IMR-90 (cell line): ENCODE measurements around the gene FNBP1. TPM values are rescaled to one million over a fixed set of nuclear protein-coding genes. Genes with fewer than 3 reads are reported as not detected.

Experiments
- ATAC-seq: fragments of 200-7000 bp; cut with Tn5 transposase; 2 replicates; pipeline ENCODE4 v1.9.1; 2020; ENCODE audit warnings: low read depth, mild to moderate bottlenecking, moderate library complexity
- BruUV-seq: library from RNA; stranded (reverse); fragments of 400-500 nt; replicated peaks from 2 replicates; lab custom pipeline; 2021; lab: Mats Ljungman, UMichigan
- CTCF ChIA-PET: fragments of 300-600 bp; formaldehyde crosslinking; extraction: SDS; loops from one replicate; lab custom pipeline; 2021; ENCODE audit warnings: antibody characterized with exemption; lab: Yijun Ruan, JAX
- POLR2A ChIA-PET: fragments of 300-600 bp; sonication (Branson Sonifier 250); formaldehyde crosslinking; loops from one replicate; lab custom pipeline; 2022; ENCODE audit warnings: antibody characterized with exemption; ENCODE audit not compliant: unreplicated experiment; lab: Charles Lee
- DNase-seq: peaks from one replicate; pipeline ENCODE4 v3.0.0; 2013
- H2AFZ ChIP-seq: replicated peaks from 2 replicates; pipeline ENCODE3; 2013; ENCODE audit warnings: low read length, mild to moderate bottlenecking; ENCODE audit not compliant: poor library complexity
- H2AK5ac ChIP-seq: 2 replicates; pipeline ENCODE4 v1.6.1; 2013; ENCODE audit warnings: low read depth, low read length, inconsistent platforms
- H2AK9ac ChIP-seq: replicated peaks from 2 replicates; pipeline ENCODE3; 2013; ENCODE audit warnings: mild to moderate bottlenecking, low read depth, low read length, moderate library complexity; ENCODE audit not compliant: poor library complexity
- H2BK120ac ChIP-seq: 2 replicates; pipeline ENCODE4 v1.6.1; 2013; ENCODE audit warnings: low read depth, low read length, inconsistent platforms
- H2BK15ac ChIP-seq: 3 replicates; pipeline ENCODE4 v1.6.1; 2013; ENCODE audit warnings: low read depth, low read length, inconsistent platforms
- H2BK20ac ChIP-seq: 2 replicates; pipeline ENCODE4 v1.6.1; 2013; ENCODE audit warnings: low read depth, mild to moderate bottlenecking, inconsistent platforms, low read length, moderate library complexity
- H2BK5ac ChIP-seq: 2 replicates; pipeline ENCODE4 v1.6.1; 2013; ENCODE audit warnings: mild to moderate bottlenecking, low read depth, low read length, inconsistent platforms; ENCODE audit not compliant: poor library complexity, severe bottlenecking
- H3K14ac ChIP-seq: replicated peaks from 2 replicates; pipeline ENCODE4 v1.6.1; 2013; ENCODE audit warnings: low read depth, low read length, inconsistent platforms
- H3K18ac ChIP-seq: 2 replicates; pipeline ENCODE4 v1.6.1; 2013; ENCODE audit warnings: low read depth, low read length, control low read depth
- H3K23ac ChIP-seq: 2 replicates; pipeline ENCODE4 v1.6.1; 2013; ENCODE audit warnings: low read depth, low read length, inconsistent platforms
- H3K27ac ChIP-seq: 2 replicates; pipeline ENCODE4 v1.5.1; 2013; ENCODE audit warnings: mild to moderate bottlenecking, control low read depth, low read length; ENCODE audit not compliant: insufficient read depth
- H3K27me3 ChIP-seq: 2 replicates; pipeline ENCODE4 v1.6.1; 2013; ENCODE audit warnings: low read length; ENCODE audit not compliant: control insufficient read depth, insufficient read depth
- H3K36me3 ChIP-seq: 2 replicates; pipeline ENCODE4 v1.6.1; 2013; ENCODE audit warnings: low read length, mixed read lengths; ENCODE audit not compliant: control insufficient read depth, insufficient read depth
- H3K4ac ChIP-seq: 2 replicates; pipeline ENCODE4 v1.6.1; 2013; ENCODE audit warnings: low read depth, low read length, inconsistent platforms
- H3K4me1 ChIP-seq: 2 replicates; pipeline ENCODE4 v1.6.1; 2013; ENCODE audit warnings: low read length, mixed read lengths; ENCODE audit not compliant: control insufficient read depth, insufficient read depth
- H3K4me2 ChIP-seq: 2 replicates; pipeline ENCODE4 v1.6.1; 2013; ENCODE audit warnings: low read depth, mild to moderate bottlenecking, control low read depth, low read length, moderate library complexity
- H3K4me3 ChIP-seq: 2 replicates; pipeline ENCODE4 v1.5.1; 2013; ENCODE audit warnings: low read depth, mild to moderate bottlenecking, control low read depth, low read length, moderate library complexity; ENCODE audit not compliant: insufficient read depth
- H3K56ac ChIP-seq: 2 replicates; pipeline ENCODE4 v1.6.1; 2013; ENCODE audit warnings: low read length, inconsistent platforms; ENCODE audit not compliant: insufficient read depth; ENCODE audit errors: extremely low read depth
- H3K79me1 ChIP-seq, 2 experiments: 2 replicates each; pipeline ENCODE4 v1.6.1; 2013; ENCODE audit warnings: low read length in 2 of 2, inconsistent platforms in 1 of 2, low read depth in 1 of 2
- H3K9ac ChIP-seq: 2 replicates; pipeline ENCODE4 v1.6.1; 2013; ENCODE audit warnings: low read depth, low read length, control low read depth
- H3K9me1 ChIP-seq: 2 replicates; pipeline ENCODE4 v1.6.1; 2013; ENCODE audit warnings: low read length, inconsistent platforms; ENCODE audit not compliant: insufficient read depth
- H3K9me3 ChIP-seq: 2 replicates; pipeline ENCODE4 v1.6.1; 2013; ENCODE audit warnings: low read length; ENCODE audit not compliant: control insufficient read depth, insufficient read depth
- H4K20me1 ChIP-seq: 2 replicates; pipeline ENCODE4 v1.6.1; 2013; ENCODE audit warnings: low read length, inconsistent platforms; ENCODE audit not compliant: insufficient read depth
- H4K5ac ChIP-seq: 2 replicates; pipeline ENCODE4 v1.6.1; 2013; ENCODE audit warnings: mild to moderate bottlenecking, low read depth, low read length, control low read depth
- H4K8ac ChIP-seq, 2 experiments: 2 replicates each; pipeline ENCODE4 v1.6.1; 2013; ENCODE audit warnings: low read depth in 2 of 2, low read length in 2 of 2, control low read depth in 1 of 2, inconsistent platforms in 1 of 2
- H4K91ac ChIP-seq: 2 replicates; pipeline ENCODE4 v1.6.1; 2013; ENCODE audit warnings: low read depth, low read length, inconsistent platforms; ENCODE audit not compliant: insufficient read depth
- BHLHE40 ChIP-seq: fragments of 150-350 bp; IDR thresholded peaks from 2 replicates; pipeline ENCODE4 v1.6.1; 2016; ENCODE audit warnings: mild to moderate bottlenecking, low read depth, low read length
- CHD1 ChIP-seq: IDR thresholded peaks from 2 replicates; pipeline ENCODE4 v1.6.1; 2012; ENCODE audit warnings: low read depth, low read length, improper control_type of control experiment
- FOS ChIP-seq: fragments of 150-350 bp; IDR thresholded peaks from 2 replicates; pipeline ENCODE4 v1.6.1; 2016; ENCODE audit warnings: low read depth, low read length
- MAZ ChIP-seq: IDR thresholded peaks from 2 replicates; pipeline ENCODE4 v1.6.1; 2012; ENCODE audit warnings: low read depth, mild to moderate bottlenecking, low read length, improper control_type of control experiment, moderate library complexity, borderline replicate concordance
- MXI1 ChIP-seq: IDR thresholded peaks from 2 replicates; pipeline ENCODE4 v1.6.1; 2012; ENCODE audit warnings: low read depth, mild to moderate bottlenecking, low read length, moderate library complexity, borderline replicate concordance
- POLR2A ChIP-seq: IDR thresholded peaks from 2 replicates; pipeline ENCODE4 v1.6.1; 2012; ENCODE audit warnings: mild to moderate bottlenecking, low read depth, low read length
- RAD21 ChIP-seq: IDR thresholded peaks from 2 replicates; pipeline ENCODE4 v1.6.1; 2012; ENCODE audit warnings: low read length, improper control_type of control experiment
- RCOR1 ChIP-seq: IDR thresholded peaks from 2 replicates; pipeline ENCODE4 v1.6.1; 2012; ENCODE audit warnings: mild to moderate bottlenecking, low read length, improper control_type of control experiment; ENCODE audit not compliant: insufficient replicate concordance
- RFX5 ChIP-seq: IDR thresholded peaks from 2 replicates; pipeline ENCODE4 v1.8.0; 2012; ENCODE audit warnings: low read depth, mild to moderate bottlenecking, low read length, moderate library complexity
- SMC3 ChIP-seq: fragments of 150-350 bp; IDR thresholded peaks from 2 replicates; pipeline ENCODE4 v1.6.1; 2016; ENCODE audit warnings: low read depth, mild to moderate bottlenecking, antibody characterized with exemption, low read length, moderate library complexity
- WGBS, 2 experiments: methylation state at CpG; one replicate each; pipeline versions ENCODE4 v1.1.5 to v1.1.7; 2013; ENCODE audit warnings: missing lambda C conversion rate in 2 of 2; ENCODE audit not compliant: insufficient read length in 1 of 2; ENCODE audit errors: extremely low coverage in 2 of 2; 5-methylcytosine and 5-hydroxymethylcytosine counted together
- dilution Hi-C: fragments of 300-500 bp; cut with HindIII; formaldehyde crosslinking; loops from one replicate; pipeline ENCODE4 v1.14.3; 2018; ENCODE audit warnings: low sequenced_read_pairs; ENCODE audit not compliant: unreplicated experiment
- in situ Hi-C: fragments of 300-500 bp; cut with MboI; formaldehyde crosslinking; loops from 3 replicates; pipeline ENCODE4 v1.14.3; 2019; ENCODE audit warnings: low sequenced_read_pairs, inconsistent platforms, mixed read lengths
- intact Hi-C: fragments of 100-400 bp; cut with micrococcal nuclease; formaldehyde crosslinking; loops from 2 replicates; pipeline ENCODE4 v1.10.0; 2022
- polyA plus RNA-seq, 3 experiments: library from polyadenylated mRNA; depleted of rRNA; stranded (reverse); fragments of >200 nt; gene quantifications; 2 replicates each; pipeline ENCODE4 v1.2.3, GENCODE V29; 2012; ENCODE audit warnings: low replicate concordance in 1 of 3
- total RNA-seq: library from RNA; depleted of rRNA; stranded (reverse); fragments of >200 nt; gene quantifications from 2 replicates; pipeline ENCODE4 v1.2.3, GENCODE V29; 2012
- TF ChIP-seq, protein P1 (sequence below): fragments of 150-350 bp; IDR thresholded peaks from 2 replicates; pipeline ENCODE4 v1.6.1; 2016; ENCODE audit warnings: low read depth, mild to moderate bottlenecking, low read length, moderate library complexity, borderline replicate concordance
- TF ChIP-seq, protein P2 (sequence below): fragments of 150-350 bp; IDR thresholded peaks from 2 replicates; pipeline ENCODE4 v1.6.1; 2017; ENCODE audit warnings: mild to moderate bottlenecking, antibody characterized with exemption, low read length, low read depth
- TF ChIP-seq, protein P3 (sequence below): conservative IDR thresholded peaks from 2 replicates; pipeline ENCODE4 v1.5.1; 2012; ENCODE audit warnings: mild to moderate bottlenecking, low read depth, low read length, improper control_type of control experiment

Gene FNBP1
- total and polyA plus RNA-seq, 2 of the 4 experiments (the other 2 are of a cell fraction) = 10.3 to 15.4 TPM

DNA sequence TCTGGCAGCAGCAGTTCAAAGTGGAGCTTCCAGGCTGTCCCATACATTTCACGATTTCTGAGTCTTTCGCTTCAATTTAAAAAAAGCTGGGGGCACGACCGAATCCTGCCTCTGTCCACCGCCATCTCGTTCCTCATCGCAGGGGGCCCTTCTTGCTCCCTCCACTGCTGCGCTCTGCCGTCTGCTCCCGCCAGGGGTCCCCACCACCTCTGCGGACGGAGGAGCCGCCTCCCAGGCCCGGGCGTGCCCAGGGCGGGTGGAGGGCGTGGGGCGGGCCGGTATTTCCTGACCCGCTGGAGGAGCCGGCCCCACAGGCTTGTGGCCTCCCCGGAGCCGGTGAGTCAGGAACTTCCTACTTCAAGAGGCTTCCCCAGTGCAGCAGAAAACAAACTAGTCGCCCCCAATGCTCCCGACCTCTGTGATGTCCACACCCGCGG is 157.3 kb downstream of the FNBP1 start:
- H3K27ac ChIP-seq = peak overlapping the region; percentile 10
- H2BK15ac ChIP-seq = peak overlapping the region; percentile 45; the same call in 1 of the 3 replicates
- ChIA-PET POLR2A (interaction anchor here (0.6 kb wide), 1 partner anchor 156 kb away, joined by 6 read pairs; no protein-coding TSS in a partner anchor), CTCF (interaction anchor here (0.6 kb wide), 2 partner anchors 22 kb away, joined by 3 to 7 read pairs; no protein-coding TSS in a partner anchor)
- H3K14ac ChIP-seq = peak overlapping the region; percentile 89
- H4K5ac ChIP-seq = peak overlapping the region; percentile 28
- H3K9ac ChIP-seq = 0 out of 2 replicates have a peak overlapping the region, but pooled peaks have one; percentile 2
- H4K91ac ChIP-seq = peak overlapping the region; percentile 73
- peak overlapping the region; percentile 57 for H3K4me2 ChIP-seq
- H3K23ac ChIP-seq = peak overlapping the region; percentile 68; the same call in 1 of the 2 replicates
- peak overlapping the region; percentile 83 for H3K4ac ChIP-seq
- dilution Hi-C loops (no loop called here), intact Hi-C loops (loop anchor here (1.0 to 10.0 kb wide), 4 partner anchors 77 to 349 kb away; partner anchors contain the start of gene FNBP1), in situ Hi-C loops (loop anchor here (25.0 kb wide), 1 partner anchor 177 kb away; the partner anchor contains the start of gene GPR107)
- peaks cover 0 to 3% of the 10 kb centered on the region in 2 experiments; a peak in 1 of 4 replicates for H3K79me1 ChIP-seq
- no peak overlapping the region for H3K4me3 ChIP-seq
- WGBS, 2 experiments = 0% methylated on average over 4 of the region's 27 CpGs; no CpG with 5 or more reads in 1 of the 2 experiments
- no TSS peak for BruUV-seq
- H2AK5ac ChIP-seq = peak overlapping the region; percentile 67; the same call in 1 of the 2 replicates
- peak overlapping the region; percentile 69 for H2BK120ac ChIP-seq
- peaks cover 17% of the 10 kb centered on the region for H3K9me1 ChIP-seq
- H2AFZ ChIP-seq = peak overlapping the region; percentile 90
- peaks cover 28% of the 10 kb centered on the region for H3K4me1 ChIP-seq
- H3K27me3 ChIP-seq = no peaks in the 10 kb centered on the region
- H3K56ac ChIP-seq = peak overlapping the region; percentile 5; the same call in 1 of the 2 replicates
- peak overlapping the region; percentile 61; the same call in 1 of the 2 replicates for H2BK20ac ChIP-seq
- TF ChIP-seq, protein P1, sequence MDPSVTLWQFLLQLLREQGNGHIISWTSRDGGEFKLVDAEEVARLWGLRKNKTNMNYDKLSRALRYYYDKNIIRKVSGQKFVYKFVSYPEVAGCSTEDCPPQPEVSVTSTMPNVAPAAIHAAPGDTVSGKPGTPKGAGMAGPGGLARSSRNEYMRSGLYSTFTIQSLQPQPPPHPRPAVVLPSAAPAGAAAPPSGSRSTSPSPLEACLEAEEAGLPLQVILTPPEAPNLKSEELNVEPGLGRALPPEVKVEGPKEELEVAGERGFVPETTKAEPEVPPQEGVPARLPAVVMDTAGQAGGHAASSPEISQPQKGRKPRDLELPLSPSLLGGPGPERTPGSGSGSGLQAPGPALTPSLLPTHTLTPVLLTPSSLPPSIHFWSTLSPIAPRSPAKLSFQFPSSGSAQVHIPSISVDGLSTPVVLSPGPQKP = no peak
- TF ChIP-seq POLR2A = 0 out of 2 replicates have a peak, but pooled peaks have one; percentile 29
- TF ChIP-seq, protein P2, sequence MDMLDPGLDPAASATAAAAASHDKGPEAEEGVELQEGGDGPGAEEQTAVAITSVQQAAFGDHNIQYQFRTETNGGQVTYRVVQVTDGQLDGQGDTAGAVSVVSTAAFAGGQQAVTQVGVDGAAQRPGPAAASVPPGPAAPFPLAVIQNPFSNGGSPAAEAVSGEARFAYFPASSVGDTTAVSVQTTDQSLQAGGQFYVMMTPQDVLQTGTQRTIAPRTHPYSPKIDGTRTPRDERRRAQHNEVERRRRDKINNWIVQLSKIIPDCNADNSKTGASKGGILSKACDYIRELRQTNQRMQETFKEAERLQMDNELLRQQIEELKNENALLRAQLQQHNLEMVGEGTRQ = peak; percentile 22
- TF ChIP-seq MXI1 = peak; percentile 90
- no peak for TF ChIP-seq RFX5
- no peak for TF ChIP-seq RCOR1
- peak; percentile 91 for TF ChIP-seq RAD21
- TF ChIP-seq, protein P3, sequence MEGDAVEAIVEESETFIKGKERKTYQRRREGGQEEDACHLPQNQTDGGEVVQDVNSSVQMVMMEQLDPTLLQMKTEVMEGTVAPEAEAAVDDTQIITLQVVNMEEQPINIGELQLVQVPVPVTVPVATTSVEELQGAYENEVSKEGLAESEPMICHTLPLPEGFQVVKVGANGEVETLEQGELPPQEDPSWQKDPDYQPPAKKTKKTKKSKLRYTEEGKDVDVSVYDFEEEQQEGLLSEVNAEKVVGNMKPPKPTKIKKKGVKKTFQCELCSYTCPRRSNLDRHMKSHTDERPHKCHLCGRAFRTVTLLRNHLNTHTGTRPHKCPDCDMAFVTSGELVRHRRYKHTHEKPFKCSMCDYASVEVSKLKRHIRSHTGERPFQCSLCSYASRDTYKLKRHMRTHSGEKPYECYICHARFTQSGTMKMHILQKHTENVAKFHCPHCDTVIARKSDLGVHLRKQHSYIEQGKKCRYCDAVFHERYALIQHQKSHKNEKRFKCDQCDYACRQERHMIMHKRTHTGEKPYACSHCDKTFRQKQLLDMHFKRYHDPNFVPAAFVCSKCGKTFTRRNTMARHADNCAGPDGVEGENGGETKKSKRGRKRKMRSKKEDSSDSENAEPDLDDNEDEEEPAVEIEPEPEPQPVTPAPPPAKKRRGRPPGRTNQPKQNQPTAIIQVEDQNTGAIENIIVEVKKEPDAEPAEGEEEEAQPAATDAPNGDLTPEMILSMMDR = peak; percentile 99
- peak; percentile 33 for TF ChIP-seq FOS
- peak; percentile 62 for TF ChIP-seq BHLHE40
- no peak for TF ChIP-seq CHD1
- peak; percentile 97 for TF ChIP-seq SMC3
- TF ChIP-seq MAZ = peak; percentile 93; the same call in 1 of the 2 replicates
- no peaks in the 10 kb centered on the region for H4K20me1 ChIP-seq
- H2AK9ac ChIP-seq = peak overlapping the region; percentile 67
- peak overlapping the region; percentile 12 for H2BK5ac ChIP-seq
- DNase-seq (peak; percentile 89), ATAC-seq (peak; percentile 94)
- peak overlapping the region; percentile 5; the same call in 1 of the 2 replicates for H3K18ac ChIP-seq
- peak overlapping the region; percentile 15 to 91; a peak in 2 of 4 replicates for H4K8ac ChIP-seq
- H3K9me3 ChIP-seq = no peaks in the 10 kb centered on the region
- H3K36me3 ChIP-seq = peaks cover 24% of the 10 kb centered on the region
